Subcutaneous adipose tissue (tissue), 4 donors: ENCODE results near the gene RICTOR. TPM values are rescaled to one million over a fixed set of nuclear protein-coding genes. Genes with fewer than 3 reads are reported as not detected.

Experiments
- CTCF ChIP-seq: fragments of 450-650 bp; IDR thresholded peaks from one replicate; pipeline ENCODE4 v1.5.1; 2016; ENCODE audit warnings: low read depth, mild to moderate bottlenecking, control low read depth, antibody characterized with exemption, moderate library complexity
- total RNA-seq, 4 donors: library from RNA; depleted of rRNA; stranded (reverse); fragments of >200 nt; gene quantifications; one replicate each; pipeline ENCODE4 v1.1.0, GENCODE V29; 2016

The RICTOR gene
- total RNA-seq, 4 donors from 2014 or later, result 35.2 to 55.6 (median 39.3) TPM

GRCh38 chr5:38944282-38944681, 129.9 kb downstream of the RICTOR start:
- TF ChIP-seq CTCF, result no peak

- no peak for TF ChIP-seq CTCF
Measured at GRCh38 chr5:38941912-38942311, 132.3 kb downstream of the RICTOR start.

DNA sequence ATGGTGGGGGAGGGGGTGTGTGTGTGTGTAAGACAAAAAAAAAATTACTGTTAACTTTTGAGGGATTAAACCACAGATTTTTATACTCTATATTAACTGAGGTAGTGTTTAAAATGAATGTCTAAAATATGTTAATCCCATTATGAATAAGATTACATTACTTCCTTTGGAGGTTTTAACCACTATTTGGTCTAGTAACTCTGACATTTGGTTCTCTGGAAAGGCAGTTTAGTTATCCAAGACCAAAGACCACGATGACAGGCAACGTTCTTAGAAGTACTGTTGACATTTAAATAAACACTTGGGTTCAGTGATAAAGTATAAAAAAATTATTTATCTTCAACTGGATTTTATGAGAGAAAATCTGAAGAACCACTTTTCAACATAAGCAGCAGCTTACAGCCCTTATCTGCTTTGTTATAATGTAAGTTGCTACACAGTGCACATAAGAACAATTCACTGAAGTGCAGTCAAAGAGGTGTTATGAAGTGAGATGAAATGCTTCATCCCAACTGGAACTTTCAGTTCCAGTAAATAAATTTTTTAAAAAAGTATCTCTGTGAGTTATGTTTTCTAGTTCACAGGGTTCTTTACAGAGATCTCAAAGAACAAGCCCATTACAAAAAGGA, 133.9 kb downstream of the RICTOR start:
- TF ChIP-seq CTCF, result no peak

- no peak for TF ChIP-seq CTCF
Measured at GRCh38 chr5:38938973-38939372, 135.2 kb downstream of the RICTOR start.

- no peak for TF ChIP-seq CTCF
Measured at GRCh38 chr5:38938424-38938823, 135.8 kb downstream of the RICTOR start.

DNA sequence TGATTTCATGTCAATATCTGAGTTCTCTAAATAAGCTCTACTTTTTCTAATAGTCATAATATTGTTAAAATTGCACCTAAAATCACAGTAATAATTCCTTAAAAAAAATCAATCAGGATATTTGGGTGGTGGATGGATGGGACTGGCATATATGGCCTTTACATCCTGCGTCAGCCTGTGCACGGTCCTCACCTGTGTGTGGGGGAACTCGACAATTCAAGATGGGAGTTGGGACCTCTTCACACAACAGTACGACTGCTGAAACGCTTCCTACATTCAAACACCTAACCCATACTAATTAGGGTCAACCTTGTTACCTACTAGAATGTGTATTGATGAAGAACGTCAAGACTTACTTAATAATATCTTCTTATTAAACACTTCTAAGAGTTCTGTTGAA, 137.9 kb downstream of the RICTOR start:
- TF ChIP-seq CTCF, result no peak

DNA sequence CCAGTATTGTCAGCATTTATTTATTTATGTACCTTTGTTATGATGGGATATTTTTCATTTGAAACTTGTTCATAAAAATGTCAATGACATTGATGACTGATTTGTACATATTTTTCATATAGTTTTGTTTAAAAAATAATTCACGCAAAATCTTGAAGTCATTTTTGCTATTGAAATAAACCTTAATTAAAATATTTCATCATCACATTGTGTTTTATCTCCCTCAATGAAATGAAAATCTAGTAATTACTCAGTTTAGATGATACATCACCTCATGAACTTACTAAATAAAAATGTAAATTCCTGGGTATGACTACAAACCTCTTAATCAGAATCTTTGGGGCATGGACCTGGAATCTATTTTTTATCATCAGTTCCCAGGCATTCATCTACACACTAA, 138.8 kb downstream of the RICTOR start:
- TF ChIP-seq CTCF, result no peak
